ENCODE measurements around the gene CFAP43. TPM values are rescaled to one million over a fixed set of nuclear protein-coding genes. Genes with fewer than 3 reads are reported as not detected.

The CFAP43 gene
- total RNA-seq, 1 experiment from 2014 or later = 0.44 TPM

DNA sequence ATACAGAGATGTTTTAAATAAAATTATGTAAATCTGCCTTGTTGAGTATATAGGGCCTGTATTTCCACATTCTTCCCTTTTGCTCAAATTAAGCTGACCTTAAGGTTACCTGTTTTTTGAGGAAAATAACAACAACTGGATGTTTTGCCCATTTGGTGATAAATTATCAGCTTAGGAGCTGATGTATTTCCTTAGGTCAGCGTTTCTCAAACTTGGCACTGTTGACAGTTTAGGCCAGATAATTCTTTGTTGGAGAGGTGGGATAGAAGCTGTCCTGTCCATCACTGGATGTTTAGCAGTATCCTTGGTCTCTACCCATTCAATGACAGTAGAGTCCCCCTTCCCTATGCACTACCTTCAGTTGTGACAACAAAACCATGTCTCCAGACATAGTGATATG, 44.0 kb upstream of the CFAP43 start:
- TF ChIP-seq EZH2 (IDR thresholded peaks at IDR 0.05; ENCODE audit: low read length, unreplicated experiment) (no peak), EZH2phosphoT487 (IDR thresholded peaks at IDR 0.05; ENCODE audit: borderline replicate concordance, low read length) (no peak)
- TF ChIP-seq, protein P1, sequence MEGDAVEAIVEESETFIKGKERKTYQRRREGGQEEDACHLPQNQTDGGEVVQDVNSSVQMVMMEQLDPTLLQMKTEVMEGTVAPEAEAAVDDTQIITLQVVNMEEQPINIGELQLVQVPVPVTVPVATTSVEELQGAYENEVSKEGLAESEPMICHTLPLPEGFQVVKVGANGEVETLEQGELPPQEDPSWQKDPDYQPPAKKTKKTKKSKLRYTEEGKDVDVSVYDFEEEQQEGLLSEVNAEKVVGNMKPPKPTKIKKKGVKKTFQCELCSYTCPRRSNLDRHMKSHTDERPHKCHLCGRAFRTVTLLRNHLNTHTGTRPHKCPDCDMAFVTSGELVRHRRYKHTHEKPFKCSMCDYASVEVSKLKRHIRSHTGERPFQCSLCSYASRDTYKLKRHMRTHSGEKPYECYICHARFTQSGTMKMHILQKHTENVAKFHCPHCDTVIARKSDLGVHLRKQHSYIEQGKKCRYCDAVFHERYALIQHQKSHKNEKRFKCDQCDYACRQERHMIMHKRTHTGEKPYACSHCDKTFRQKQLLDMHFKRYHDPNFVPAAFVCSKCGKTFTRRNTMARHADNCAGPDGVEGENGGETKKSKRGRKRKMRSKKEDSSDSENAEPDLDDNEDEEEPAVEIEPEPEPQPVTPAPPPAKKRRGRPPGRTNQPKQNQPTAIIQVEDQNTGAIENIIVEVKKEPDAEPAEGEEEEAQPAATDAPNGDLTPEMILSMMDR (conservative IDR thresholded peaks at IDR 0.05; ENCODE audit: low read depth, low read length) = no peak
- POLR2A ChIA-PET (ENCODE audit: unreplicated experiment) = no interaction called here
- Histone ChIP-seq H3K27me3 (ENCODE audit: low read length) (no peaks in the 10 kb centered on the region), H4K20me1 (ENCODE audit: low read length) (no peaks in the 10 kb centered on the region), H3K4me2 (ENCODE audit: low read length) (peak overlapping the region; percentile 84; the same call in 1 of the 2 replicates), H3K9me3 (ENCODE audit: low read length) (no peaks in the 10 kb centered on the region), H3K27ac (ENCODE audit: low read length) (no peak overlapping the region), H3K4me3 (ENCODE audit: low read length) (no peak overlapping the region), H3K9ac (ENCODE audit: low read length) (no peak overlapping the region), H3K4me1 (ENCODE audit: insufficient read depth, low read length) (peaks cover 17% of the 10 kb centered on the region), H3K36me3 (ENCODE audit: low read depth, low read length) (no peaks in the 10 kb centered on the region), H3K9me2 (replicated peaks; ENCODE audit: low read length) (no peaks in the 10 kb centered on the region), H2AFZ (ENCODE audit: low read length) (no peak overlapping the region), H3F3A (ENCODE audit: low read length, unreplicated experiment) (no peaks in the 10 kb centered on the region), H3K79me2 (ENCODE audit: low read length) (0 out of 2 replicates have a peak, but pooled peaks cover 12% of the 10 kb centered on the region)
- intact Hi-C loops (cut with micrococcal nuclease) = no loop called here
- no peak for ATAC-seq
- no peak for DNase-seq
- CTCF ChIA-PET = no interaction called here
- BruUV-seq (replicated peaks) = no TSS peak

DNA sequence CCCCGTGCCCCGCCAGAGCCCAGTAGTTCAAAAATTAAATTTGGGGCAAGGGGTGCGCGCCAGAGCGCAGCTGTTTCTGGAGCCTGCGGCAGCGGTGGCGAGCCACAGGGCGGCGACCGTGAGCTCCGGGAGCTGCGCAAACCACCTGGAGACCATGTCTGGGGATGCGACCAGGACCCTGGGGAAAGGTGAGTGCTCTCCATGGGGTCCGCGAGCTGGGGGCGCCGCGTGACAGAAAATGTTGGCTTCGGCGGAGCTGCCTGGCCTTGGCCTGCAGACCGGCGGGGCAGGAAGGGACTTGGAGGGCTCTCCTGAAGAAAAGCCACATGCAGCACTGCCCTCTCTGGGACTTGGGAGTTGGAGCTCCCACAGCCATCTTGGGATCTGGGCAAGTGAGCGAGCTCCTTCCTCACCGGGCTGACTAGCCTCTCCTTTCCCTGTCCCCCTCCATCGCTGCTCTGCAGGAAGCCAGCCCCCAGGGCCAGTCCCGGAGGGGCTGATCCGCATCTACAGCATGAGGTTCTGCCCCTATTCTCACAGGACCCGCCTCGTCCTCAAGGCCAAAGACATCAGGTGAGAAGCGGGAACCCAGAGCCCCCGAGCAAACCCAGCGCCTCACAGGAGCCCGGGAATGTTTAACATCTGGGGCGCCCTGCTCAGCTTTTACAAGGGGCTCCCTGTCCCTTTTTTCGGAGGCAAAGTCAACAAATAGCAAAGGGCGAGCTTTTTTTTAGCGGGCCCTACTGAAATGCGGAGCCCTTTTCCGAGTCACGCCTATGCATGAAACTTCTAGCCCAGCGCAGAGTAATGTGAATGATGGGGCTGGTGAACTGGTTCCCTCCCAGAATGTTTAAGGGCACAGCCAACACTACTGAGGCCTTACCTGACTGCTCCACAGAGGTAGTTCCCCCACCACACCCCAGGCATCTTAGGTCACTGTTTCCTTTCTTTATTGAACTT, 42.9 kb upstream of the CFAP43 start:
- H3K4me3 ChIP-seq (ENCODE audit: low read length) = peak overlapping the region; percentile 66
- DNase-seq = peak; percentile 63
- CTCF ChIA-PET = interaction anchor here (0.6 to 2.6 kb wide), 8 partner anchors 8 to 155 kb away, joined by 3 to 13 read pairs (median 7); no protein-coding TSS in a partner anchor
- H3K36me3 ChIP-seq (ENCODE audit: low read depth, low read length) = no peaks in the 10 kb centered on the region
- H4K20me1 ChIP-seq (ENCODE audit: low read length) = no peaks in the 10 kb centered on the region
- no peaks in the 10 kb centered on the region for H3F3A ChIP-seq (ENCODE audit: low read length, unreplicated experiment)
- no peaks in the 10 kb centered on the region for H3K27me3 ChIP-seq (ENCODE audit: low read length)
- no peaks in the 10 kb centered on the region for H3K9me2 ChIP-seq (replicated peaks; ENCODE audit: low read length)
- intact Hi-C loops (cut with micrococcal nuclease) = loop anchor here (2.0 kb wide), 1 partner anchor 78 kb away; no protein-coding TSS in a partner anchor
- no peak for TF ChIP-seq EZH2 (IDR thresholded peaks at IDR 0.05; ENCODE audit: low read length, unreplicated experiment)
- TF ChIP-seq, protein P1 (conservative IDR thresholded peaks at IDR 0.05; ENCODE audit: low read depth, low read length) = peak; percentile 83
- peak overlapping the region; percentile 84 for H3K4me2 ChIP-seq (ENCODE audit: low read length)
- peaks cover 17% of the 10 kb centered on the region for H3K4me1 ChIP-seq (ENCODE audit: insufficient read depth, low read length)
- peak overlapping the region; percentile 56 for H3K9ac ChIP-seq (ENCODE audit: low read length)
- POLR2A ChIA-PET (ENCODE audit: unreplicated experiment) = no interaction called here
- H3K9me3 ChIP-seq (ENCODE audit: low read length) = no peaks in the 10 kb centered on the region
- BruUV-seq (replicated peaks) = TSS peak; percentile 32
- ATAC-seq = peak; percentile 87
- H3K27ac ChIP-seq (ENCODE audit: low read length) = no peak overlapping the region
- peak overlapping the region; percentile 78 for H2AFZ ChIP-seq (ENCODE audit: low read length)
- 0 out of 2 replicates have a peak, but pooled peaks cover 12% of the 10 kb centered on the region for H3K79me2 ChIP-seq (ENCODE audit: low read length)

Measured in PC-3 (cell line).